Smooth muscle cell (in vitro differentiated cells): ENCODE data around the gene OR5AR1. TPM values are rescaled to one million over a fixed set of nuclear protein-coding genes. Genes with fewer than 3 reads are reported as not detected.

Experiments used
- DNase-seq: peaks from one replicate; lab custom pipeline; 2025; ENCODE audit not compliant: unreplicated experiment; lab: John Stamatoyannopoulos, UW
- H2AFZ ChIP-seq: fragments of 200-600 bp; sonication (generic); 2 replicates; pipeline ENCODE4 v1.6.0; 2016; ENCODE audit warnings: antibody characterized with exemption, low read depth, mild to moderate bottlenecking
- H3F3A ChIP-seq: fragments of 200-600 bp; sonication (generic); 2 replicates; pipeline ENCODE4 v1.6.0; 2017; ENCODE audit warnings: antibody characterized with exemption, low read depth
- H3K27ac ChIP-seq: fragments of 200-600 bp; sonication (generic); 2 replicates; pipeline ENCODE4 v1.5.1; 2016; ENCODE audit warnings: low read depth, mild to moderate bottlenecking
- H3K27me3 ChIP-seq: fragments of 200-600 bp; sonication (generic); 2 replicates; pipeline ENCODE4 v1.6.1; 2016; ENCODE audit warnings: low read depth, mild to moderate bottlenecking
- H3K36me3 ChIP-seq: fragments of 200-600 bp; sonication (generic); 2 replicates; pipeline ENCODE4 v1.5.1; 2016; ENCODE audit warnings: low read depth
- H3K4me1 ChIP-seq: fragments of 200-600 bp; sonication (generic); 2 replicates; pipeline ENCODE4 v1.5.1; 2016; ENCODE audit warnings: low read depth
- H3K4me2 ChIP-seq: fragments of 200-600 bp; sonication (generic); 2 replicates; pipeline ENCODE4 v1.6.0; 2016; ENCODE audit warnings: mild to moderate bottlenecking
- H3K4me3 ChIP-seq: fragments of 200-600 bp; sonication (generic); 2 replicates; pipeline ENCODE4 v1.5.1; 2016; ENCODE audit warnings: mild to moderate bottlenecking
- H3K79me2 ChIP-seq: fragments of 200-600 bp; sonication (generic); 2 replicates; pipeline ENCODE4 v1.6.0; 2016; ENCODE audit warnings: low read depth, mild to moderate bottlenecking
- H3K9ac ChIP-seq: fragments of 200-600 bp; sonication (generic); 2 replicates; pipeline ENCODE4 v1.6.0; 2016; ENCODE audit warnings: low read depth
- H3K9me3 ChIP-seq: fragments of 200-600 bp; sonication (generic); replicated peaks from 2 replicates; pipeline ENCODE4 v1.5.1; 2016; ENCODE audit warnings: low read depth
- H4K20me1 ChIP-seq: fragments of 200-600 bp; sonication (generic); 2 replicates; pipeline ENCODE4 v1.6.0; 2016; ENCODE audit warnings: low read depth
- WGBS: methylation state at CpG from one replicate; pipeline ENCODE4 v1.1.7; 2016; ENCODE audit warnings: low lambda C conversion rate; 5-methylcytosine and 5-hydroxymethylcytosine counted together
- polyA plus RNA-seq: library from polyadenylated mRNA; unstranded; fragments of >200 nt; fragmentation: Nextera tagmentation; extraction: Ambion mirVana; gene quantifications from 2 replicates; pipeline ENCODE4 v1.2.1, GENCODE V29; 2016
- total RNA-seq: library from RNA; depleted of rRNA; stranded (reverse); fragments of >200 nt; gene quantifications from 2 replicates; pipeline ENCODE4 v1.2.3, GENCODE V29; 2014
- TF ChIP-seq, protein P1 (sequence below): fragments of 200-600 bp; sonication (generic); IDR thresholded peaks from 2 replicates; pipeline ENCODE4 v1.5.1; 2017; ENCODE audit warnings: borderline replicate concordance, mild to moderate bottlenecking, antibody characterized with exemption; ENCODE audit not compliant: insufficient read depth, poor library complexity, severe bottlenecking

The OR5AR1 gene
- total and polyA plus RNA-seq, 2 experiments from 2014 or later: not detected

DNA sequence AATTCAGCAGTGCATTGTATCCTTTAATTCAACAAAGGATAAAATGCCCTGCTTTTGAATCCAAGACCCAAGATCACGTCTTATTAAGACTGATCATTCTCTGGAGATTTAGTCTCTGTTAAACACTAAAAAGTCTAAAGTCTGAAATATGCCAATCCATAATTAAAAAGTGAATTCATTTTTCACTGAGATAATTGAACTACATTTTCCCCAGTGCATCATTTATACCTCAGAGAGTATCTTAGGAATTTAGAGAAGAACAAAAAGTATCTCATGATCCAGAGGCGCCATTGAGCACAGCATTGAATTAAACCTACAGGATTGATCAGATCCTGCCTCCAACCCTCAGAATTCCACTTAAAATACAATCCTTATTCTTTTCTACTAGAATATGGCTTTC is 26.6 kb upstream of the OR5AR1 start:
- H3K79me2 ChIP-seq: no peaks in the 10 kb centered on the region
- H3K9ac ChIP-seq: no peak overlapping the region
- no peak overlapping the region for H3K4me3 ChIP-seq
- H3K4me1 ChIP-seq: no peaks in the 10 kb centered on the region
- H3K9me3 ChIP-seq: no peaks in the 10 kb centered on the region
- H3K27me3 ChIP-seq: no peaks in the 10 kb centered on the region
- no peak overlapping the region for H3K4me2 ChIP-seq
- TF ChIP-seq, protein P1, sequence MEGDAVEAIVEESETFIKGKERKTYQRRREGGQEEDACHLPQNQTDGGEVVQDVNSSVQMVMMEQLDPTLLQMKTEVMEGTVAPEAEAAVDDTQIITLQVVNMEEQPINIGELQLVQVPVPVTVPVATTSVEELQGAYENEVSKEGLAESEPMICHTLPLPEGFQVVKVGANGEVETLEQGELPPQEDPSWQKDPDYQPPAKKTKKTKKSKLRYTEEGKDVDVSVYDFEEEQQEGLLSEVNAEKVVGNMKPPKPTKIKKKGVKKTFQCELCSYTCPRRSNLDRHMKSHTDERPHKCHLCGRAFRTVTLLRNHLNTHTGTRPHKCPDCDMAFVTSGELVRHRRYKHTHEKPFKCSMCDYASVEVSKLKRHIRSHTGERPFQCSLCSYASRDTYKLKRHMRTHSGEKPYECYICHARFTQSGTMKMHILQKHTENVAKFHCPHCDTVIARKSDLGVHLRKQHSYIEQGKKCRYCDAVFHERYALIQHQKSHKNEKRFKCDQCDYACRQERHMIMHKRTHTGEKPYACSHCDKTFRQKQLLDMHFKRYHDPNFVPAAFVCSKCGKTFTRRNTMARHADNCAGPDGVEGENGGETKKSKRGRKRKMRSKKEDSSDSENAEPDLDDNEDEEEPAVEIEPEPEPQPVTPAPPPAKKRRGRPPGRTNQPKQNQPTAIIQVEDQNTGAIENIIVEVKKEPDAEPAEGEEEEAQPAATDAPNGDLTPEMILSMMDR: no peak
- no peaks in the 10 kb centered on the region for H4K20me1 ChIP-seq
- no peaks in the 10 kb centered on the region for H3F3A ChIP-seq
- no peak for DNase-seq
- no peaks in the 10 kb centered on the region for H3K36me3 ChIP-seq
- WGBS: 85% methylated on average over 2 of the region's 2 CpGs
- H3K27ac ChIP-seq: no peak overlapping the region
- H2AFZ ChIP-seq: no peak overlapping the region

DNA sequence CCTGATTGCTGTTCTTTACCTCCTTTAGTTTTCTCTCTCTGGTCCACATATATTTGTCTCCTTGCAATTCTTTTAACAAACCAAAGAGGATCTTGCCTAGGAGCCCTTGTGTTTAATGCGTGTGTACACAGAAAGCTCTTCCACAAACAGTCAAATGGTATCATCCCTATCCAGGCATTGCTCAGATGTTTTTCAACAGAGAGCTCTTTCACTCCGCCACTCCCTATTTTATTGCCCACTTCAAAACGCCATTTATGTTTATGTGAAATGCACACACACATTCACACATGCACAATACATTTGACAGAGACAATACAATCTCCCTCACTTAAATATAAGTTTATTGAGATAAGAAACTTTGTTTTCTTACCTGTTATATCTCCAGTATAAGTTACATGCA is 26.0 kb upstream of the OR5AR1 start:
- H3K36me3 ChIP-seq: no peaks in the 10 kb centered on the region
- no peak overlapping the region for H3K9ac ChIP-seq
- H3K27ac ChIP-seq: no peak overlapping the region
- TF ChIP-seq, protein P1: no peak
- WGBS: 79% methylated on average over 3 of the region's 3 CpGs
- H3K79me2 ChIP-seq: no peaks in the 10 kb centered on the region
- no peaks in the 10 kb centered on the region for H3K4me1 ChIP-seq
- DNase-seq: no peak
- H3K4me2 ChIP-seq: no peak overlapping the region
- H3K27me3 ChIP-seq: no peaks in the 10 kb centered on the region
- no peaks in the 10 kb centered on the region for H4K20me1 ChIP-seq
- no peak overlapping the region for H3K4me3 ChIP-seq
- no peak overlapping the region for H2AFZ ChIP-seq
- no peaks in the 10 kb centered on the region for H3F3A ChIP-seq
- H3K9me3 ChIP-seq: no peaks in the 10 kb centered on the region

DNA sequence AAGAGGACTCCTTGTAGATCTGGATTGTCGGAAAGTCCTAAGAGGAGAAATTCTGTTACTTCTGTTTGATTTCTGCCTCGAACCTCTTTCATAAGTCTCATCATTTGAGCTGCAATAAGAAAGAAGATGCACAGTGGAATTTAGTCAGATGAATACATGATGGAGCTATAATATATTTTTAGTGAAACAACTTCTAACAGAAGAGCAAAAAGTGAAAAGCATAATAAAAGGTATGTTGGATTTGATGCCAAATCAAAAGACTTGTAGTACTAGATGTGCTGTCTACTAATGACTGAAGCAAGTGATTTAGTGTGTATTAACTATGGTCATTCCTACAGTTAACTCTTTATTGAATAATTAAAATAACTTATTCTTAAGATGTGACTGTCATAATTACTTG is 21.1 kb upstream of the OR5AR1 start, which contains the start of gene OR5AP2:
Gene OR5AP2 (minus strand): TSS at position 101 of the 400 bp plus-strand sequence. CDS start 0 bp downstream, at position 101.
- H3K4me1 ChIP-seq: no peaks in the 10 kb centered on the region
- no peaks in the 10 kb centered on the region for H4K20me1 ChIP-seq
- H3K27me3 ChIP-seq: no peaks in the 10 kb centered on the region
- DNase-seq: no peak
- H3K27ac ChIP-seq: no peak within 1 kb of the TSS
- no peaks in the 10 kb centered on the region for H3F3A ChIP-seq
- TF ChIP-seq, protein P1: no peak
- no peaks in the 10 kb centered on the region for H3K9me3 ChIP-seq
- H3K4me3 ChIP-seq: no peak within 1 kb of the TSS
- no peaks in the 10 kb centered on the region for H3K79me2 ChIP-seq
- H3K9ac ChIP-seq: no peak within 1 kb of the TSS
- 96% methylated on average over 2 of the region's 2 CpGs for WGBS
- H2AFZ ChIP-seq: no peak within 1 kb of the TSS
- H3K4me2 ChIP-seq: no peak within 1 kb of the TSS
- H3K36me3 ChIP-seq: no peaks in the 10 kb centered on the region

DNA sequence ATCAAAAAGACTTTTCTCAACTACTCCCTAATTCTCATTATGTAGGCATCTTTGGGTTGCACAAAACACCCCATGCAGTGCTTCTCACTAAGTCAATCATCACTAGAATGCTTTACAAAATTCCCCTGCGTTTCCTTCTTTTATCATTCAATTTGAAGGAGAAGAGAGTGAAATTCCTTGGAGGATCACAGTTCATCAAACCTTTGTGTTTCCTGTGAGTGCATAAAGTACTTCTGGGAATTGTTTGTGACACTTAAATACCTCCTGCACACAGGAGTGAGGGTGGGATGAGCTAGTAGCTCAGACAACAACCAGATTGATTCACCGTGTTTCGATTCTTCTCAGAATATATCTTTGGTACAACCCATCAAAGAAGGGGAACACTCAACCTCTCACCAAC is 3.7 kb upstream of the OR5AR1 start:
- Histone ChIP-seq H3K79me2 (no peaks in the 10 kb centered on the region), H3K4me2 (no peak overlapping the region), H3K4me3 (no peak overlapping the region), H3K9ac (no peak overlapping the region), H3K27me3 (no peaks in the 10 kb centered on the region), H3K36me3 (no peaks in the 10 kb centered on the region), H3K4me1 (peaks cover 11% of the 10 kb centered on the region), H3F3A (no peaks in the 10 kb centered on the region), H2AFZ (no peak overlapping the region), H3K27ac (no peak overlapping the region), H3K9me3 (no peaks in the 10 kb centered on the region), H4K20me1 (no peaks in the 10 kb centered on the region)
- DNase-seq: no peak
- WGBS: 17% methylated on average over 3 of the region's 3 CpGs
- TF ChIP-seq, protein P1: no peak
